ENCODE measurements around the gene PRKAG2.
"Not testable (repeated sequence)": the region's sequence is repeated elsewhere in the genome, so short reads cannot be mapped to it uniquely, and the experiment has no call there.

Gene PRKAG2

DNA sequence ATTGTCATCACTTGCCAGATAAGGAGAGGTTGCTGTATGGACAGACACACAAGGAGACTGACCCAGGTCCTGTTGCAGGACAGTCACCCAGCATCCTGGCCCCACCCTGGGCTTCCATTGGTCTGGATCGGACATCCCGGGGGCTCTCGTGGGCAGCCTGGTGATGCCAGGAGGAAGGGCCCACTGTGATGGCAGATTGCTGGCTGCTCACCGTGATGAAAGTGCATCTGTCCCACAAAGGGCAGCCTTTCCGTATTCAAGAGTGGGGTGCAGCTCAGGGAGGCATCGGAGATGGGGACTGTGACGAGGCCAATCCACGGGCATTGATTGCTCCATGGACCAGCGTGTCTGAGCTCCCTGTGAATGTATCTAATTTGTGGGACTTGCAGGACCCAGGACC, 41.3 kb downstream of the PRKAG2 start:
- DNase-seq (ENCODE audit: low read depth in 2 of 2), result no peak

DNA sequence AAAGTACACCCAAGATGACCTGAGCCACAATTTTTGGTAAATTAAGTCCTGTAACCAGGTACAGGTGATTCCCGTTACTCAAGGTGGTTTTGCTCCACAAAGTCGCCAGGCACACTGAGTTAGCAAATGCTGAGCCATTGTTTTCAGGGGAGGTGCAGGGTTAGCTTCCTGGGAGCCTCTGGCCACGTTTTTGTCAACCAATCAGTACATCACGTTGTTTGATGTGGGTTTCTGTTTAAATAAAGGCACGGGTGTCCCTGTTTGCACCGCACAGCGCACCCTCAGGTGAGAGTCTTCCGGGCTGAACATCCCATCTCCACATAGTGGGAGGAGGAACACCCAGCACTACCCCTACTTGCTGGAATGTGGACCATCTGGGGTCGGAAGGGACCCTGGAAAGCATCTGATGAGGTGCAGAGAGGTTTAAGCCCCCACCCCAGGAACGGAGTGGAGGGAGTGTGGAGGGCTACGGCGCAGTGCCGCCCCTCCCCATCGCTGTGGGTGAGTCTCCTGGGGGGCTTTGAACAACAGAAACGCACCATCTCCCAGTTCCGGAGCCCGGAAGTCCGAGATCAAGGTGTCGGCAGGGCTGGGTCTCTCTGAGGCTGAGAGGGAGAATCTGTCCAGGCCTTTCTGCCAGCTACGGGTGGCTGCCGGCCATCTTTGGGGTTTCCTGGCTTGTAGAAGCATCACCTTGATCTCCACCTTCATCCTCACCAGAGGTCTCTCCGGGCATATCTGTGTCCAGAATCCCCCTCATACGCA, 42.5 kb downstream of the PRKAG2 start:
- DNase-seq (ENCODE audit: low read depth in 2 of 2), result no peak

DNA sequence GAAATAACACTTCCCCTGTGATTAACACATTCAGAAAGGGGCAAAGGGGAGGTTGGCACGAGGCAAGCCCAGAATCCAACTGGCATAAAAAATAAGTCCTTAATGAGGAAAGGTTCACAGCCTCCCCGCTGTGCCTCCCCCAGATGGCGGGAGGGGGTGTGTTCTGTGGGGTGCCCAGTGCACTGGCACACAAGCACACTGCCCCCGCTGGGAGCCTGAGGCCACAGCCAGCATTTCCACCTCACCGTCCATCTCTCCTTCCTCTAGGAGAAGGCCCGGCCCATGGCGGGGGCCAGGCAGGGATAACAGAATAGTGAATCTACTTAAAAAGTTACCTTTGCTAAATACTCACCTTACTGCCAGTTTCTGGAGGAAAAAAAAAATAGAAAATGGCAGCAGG, 43.2 kb downstream of the PRKAG2 start:
- no peak for DNase-seq (ENCODE audit: low read depth in 2 of 2)

DNA sequence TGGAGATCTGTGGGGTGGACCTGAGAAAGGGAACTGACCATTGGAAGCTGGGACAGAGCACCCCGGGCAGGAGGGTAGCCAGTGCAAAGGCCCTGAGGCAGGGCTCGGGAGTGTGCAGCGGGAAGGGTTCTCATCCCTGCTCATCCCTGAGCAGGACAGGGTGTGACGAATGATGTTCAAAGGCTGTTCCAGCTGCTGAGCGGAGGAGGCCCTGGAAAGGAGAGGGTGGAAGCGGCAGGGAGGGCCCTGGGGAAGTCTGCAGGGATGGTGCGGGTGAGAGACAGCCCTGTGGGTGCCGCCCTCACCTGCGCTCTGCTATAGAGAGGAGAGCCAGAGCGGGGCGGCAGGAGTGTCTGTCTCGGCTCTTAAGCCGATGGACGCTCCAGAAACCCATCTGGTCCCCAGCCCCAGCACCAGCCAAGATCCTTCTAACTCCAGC, 43.7 kb downstream of the PRKAG2 start:
- DNase-seq (ENCODE audit: low read depth in 2 of 2), result no peak

DNA sequence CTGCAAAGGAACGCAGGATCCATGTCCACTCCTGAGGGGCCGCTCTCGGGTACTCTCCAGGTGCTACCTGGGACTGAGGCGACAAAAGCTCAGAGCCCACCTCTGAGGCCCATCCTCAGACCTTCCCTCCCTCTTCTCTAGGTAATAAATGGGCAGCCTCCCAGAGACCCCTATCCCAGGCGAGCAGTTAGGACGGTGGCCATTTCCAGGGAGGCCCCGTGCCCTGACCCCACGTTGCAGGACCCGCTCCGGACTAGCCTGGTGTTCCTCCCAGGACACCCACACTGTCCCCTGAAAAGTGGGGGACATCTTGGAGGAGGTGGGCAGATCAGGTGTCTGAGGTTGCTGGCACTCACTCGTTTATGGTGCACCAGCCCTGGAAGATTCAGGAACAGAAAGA, 44.3 kb downstream of the PRKAG2 start:
- no peak for DNase-seq (ENCODE audit: low read depth in 2 of 2)

- DNase-seq (ENCODE audit: low read depth in 2 of 2), result no peak
Observed at GRCh38 chr7:151832138-151832537, 44.8 kb downstream of the PRKAG2 start.

DNA sequence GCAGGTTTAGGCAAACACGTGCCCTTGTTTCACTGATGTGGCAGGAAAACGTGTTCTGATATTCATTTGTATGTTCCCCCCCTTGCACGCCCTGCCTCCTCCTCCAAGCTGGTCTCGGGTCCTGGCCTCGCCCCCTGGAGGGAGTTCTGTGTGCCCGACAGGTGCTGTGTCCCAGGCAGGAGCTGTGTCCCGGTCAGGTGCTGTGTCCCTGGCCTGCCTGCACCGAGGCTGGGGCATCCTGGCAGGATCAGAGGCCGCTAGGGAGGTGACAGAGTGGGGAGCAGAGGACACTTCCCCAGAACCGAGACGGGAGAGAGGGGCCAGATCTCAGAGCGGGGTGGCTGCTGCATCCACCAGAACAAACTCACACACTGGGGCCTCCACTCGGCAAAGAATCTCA, 45.3 kb downstream of the PRKAG2 start:
- no peak for DNase-seq (ENCODE audit: low read depth in 2 of 2)

- DNase-seq (ENCODE audit: low read depth in 2 of 2), result no peak
Observed at GRCh38 chr7:151830121-151830830, 46.6 kb downstream of the PRKAG2 start.

DNA sequence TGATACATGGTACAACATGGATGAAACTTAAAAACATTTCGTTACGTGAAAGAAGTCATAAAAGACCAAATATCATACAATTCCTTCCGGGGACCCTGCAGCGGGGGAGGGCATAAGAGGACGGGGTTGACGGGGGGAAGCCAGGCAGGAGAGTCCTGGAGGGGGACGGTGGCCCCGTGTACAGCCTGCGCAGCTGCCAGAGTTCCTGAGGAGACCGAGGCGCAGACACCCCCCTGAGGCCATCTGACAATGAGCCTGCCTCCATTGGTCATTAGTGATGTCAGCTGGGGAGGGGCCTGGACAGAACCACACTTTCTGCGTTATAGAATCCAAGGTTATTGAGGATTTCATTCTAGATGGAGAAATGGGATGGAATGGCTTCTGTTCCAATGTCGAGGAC, 47.2 kb downstream of the PRKAG2 start:
- no peak for DNase-seq (ENCODE audit: low read depth in 2 of 2)

DNA sequence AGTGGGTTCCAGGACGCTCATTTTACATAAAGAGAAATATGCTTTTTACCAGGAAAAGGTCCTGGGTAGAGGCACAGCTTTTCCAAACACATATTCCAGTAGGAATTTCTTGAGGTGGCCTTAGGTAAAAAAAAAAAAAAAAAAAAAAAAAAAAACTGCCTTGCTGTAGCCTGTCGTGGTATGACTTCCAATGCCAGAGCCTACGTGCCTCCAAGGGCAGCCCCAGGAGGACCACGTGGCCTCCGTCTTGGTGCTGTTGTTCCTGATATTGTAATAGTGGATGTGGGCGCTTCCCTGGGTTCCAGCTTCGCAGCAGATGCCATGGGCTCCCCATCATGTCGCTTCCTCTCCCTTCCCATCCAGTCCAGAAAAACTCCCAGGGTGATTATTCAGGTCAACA, 49.3 kb downstream of the PRKAG2 start:
- DNase-seq (ENCODE audit: low read depth in 2 of 2), result no peak

DNA sequence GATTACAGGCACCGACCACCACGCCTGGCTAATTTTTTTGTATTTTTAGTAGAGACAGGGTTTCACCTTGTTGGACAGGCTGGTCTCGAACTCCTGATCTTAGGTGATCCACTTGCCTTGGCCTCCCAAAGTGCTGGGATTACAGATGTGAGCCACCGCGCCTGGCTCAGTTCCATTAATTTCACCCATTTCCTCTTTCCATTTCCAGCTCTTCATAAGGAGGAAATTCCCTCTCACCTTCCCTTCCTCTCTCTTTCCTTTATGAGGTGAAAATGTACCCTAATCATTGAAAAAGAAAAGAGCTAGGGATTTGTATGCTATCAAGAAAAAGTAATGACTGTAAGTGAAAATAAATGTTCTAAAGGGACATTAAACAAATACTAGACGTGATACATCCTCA, 50.6 kb downstream of the PRKAG2 start:
- DNase-seq (ENCODE audit: low read depth in 2 of 2), result not testable (repeated sequence)

DNA sequence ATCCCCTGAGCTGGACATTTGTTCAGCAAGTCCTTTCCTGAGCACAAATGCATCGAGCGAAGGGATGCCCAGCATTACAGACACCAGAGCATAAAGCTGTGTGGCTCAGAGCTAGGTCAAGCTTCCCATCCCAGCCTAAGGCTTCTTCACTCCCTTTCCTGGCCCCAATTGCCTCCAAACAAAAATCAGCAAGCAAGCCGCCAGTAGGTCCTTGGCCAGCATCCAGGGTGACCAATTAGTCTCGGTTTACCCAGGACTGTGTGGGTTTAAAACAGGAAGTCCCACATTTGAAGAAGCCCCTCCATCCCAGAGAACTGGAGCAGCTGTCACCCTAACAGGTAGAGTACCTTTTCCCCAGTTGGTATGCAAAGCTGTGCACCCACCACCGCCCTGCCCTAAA, 51.2 kb downstream of the PRKAG2 start:
- no peak for DNase-seq (ENCODE audit: low read depth in 2 of 2)

- DNase-seq (ENCODE audit: low read depth in 2 of 2), result no peak
Observed at GRCh38 chr7:151824373-151824933, 52.5 kb downstream of the PRKAG2 start.

GRCh38 chr7:151823566-151824372, 53.1 kb downstream of the PRKAG2 start:
- DNase-seq (ENCODE audit: low read depth in 2 of 2), result no peak

DNA sequence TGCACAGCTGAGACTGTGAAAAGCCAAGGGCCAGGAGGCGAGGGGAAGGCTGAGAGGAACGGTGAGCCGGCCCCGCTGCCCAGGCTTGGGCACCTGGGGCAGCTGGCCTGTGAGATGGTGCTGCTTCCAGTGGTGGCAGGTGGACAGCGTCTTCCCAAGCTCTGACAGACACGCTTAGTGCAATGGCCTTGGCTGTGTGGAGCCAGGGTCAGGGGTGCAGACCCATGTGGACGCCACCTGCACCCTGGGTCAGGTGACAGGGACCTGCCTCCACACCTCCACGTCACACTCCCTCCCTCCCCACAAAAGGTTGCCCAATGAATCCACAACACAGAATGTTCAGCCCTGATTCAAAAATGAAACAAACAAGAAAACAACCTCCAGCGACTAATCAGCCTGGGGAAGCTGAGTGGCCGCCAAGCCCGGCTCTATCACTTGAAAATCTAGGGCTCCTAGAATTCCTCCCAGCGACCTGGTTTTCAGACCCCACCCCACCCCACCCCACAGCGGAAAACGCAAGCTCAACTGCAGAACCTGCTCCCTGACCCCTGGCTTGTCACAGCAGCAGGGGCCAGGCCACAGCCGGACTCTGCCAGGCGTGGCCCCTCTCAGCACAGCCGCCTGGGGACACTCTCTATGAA, 54.3 kb downstream of the PRKAG2 start:
- DNase-seq (ENCODE audit: low read depth in 2 of 2), result no peak

GRCh38 chr7:151821806-151822540, 54.9 kb downstream of the PRKAG2 start:
- DNase-seq (ENCODE audit: low read depth in 2 of 2), result no peak

GRCh38 chr7:151821226-151821625, 55.7 kb downstream of the PRKAG2 start:
- DNase-seq (ENCODE audit: low read depth in 2 of 2), result no peak

GRCh38 chr7:151820491-151821105, 56.3 kb downstream of the PRKAG2 start:
- DNase-seq (ENCODE audit: low read depth in 2 of 2), result no peak

GRCh38 chr7:151819866-151820265, 57.0 kb downstream of the PRKAG2 start:
- no peak for DNase-seq (ENCODE audit: low read depth in 2 of 2)

- DNase-seq (ENCODE audit: low read depth in 2 of 2), result no peak
Observed at GRCh38 chr7:151818674-151819519, 58.0 kb downstream of the PRKAG2 start.
